ENCODE measurements around the gene DIPK2B.

DIPK2B gene

GRCh38 chrX:45157647-45158046 lies 43.0 kb downstream of the DIPK2B start:
- no peak for DNase-seq (ENCODE audit: low read depth)

GRCh38 chrX:45154462-45154861 lies 46.2 kb downstream of the DIPK2B start:
- no peak for DNase-seq (ENCODE audit: low read depth)

- DNase-seq (ENCODE audit: low read depth): no peak
Observed at GRCh38 chrX:45154033-45154360, 46.7 kb downstream of the DIPK2B start.

Data from stimulated activated CD8-positive, alpha-beta memory T cell treated with anti-CD3 and anti-CD28 coated beads, Interleukin-15, amount 100 ng/mL, for 24 hours (primary cell).